DMS114 treated with DMSO at 0.1 percent for 48 hours (cell line): Measurements from ENCODE around the gene TENM4.

Experiments
- DNase-seq: peaks from one replicate; lab custom pipeline; 2025; ENCODE audit not compliant: unreplicated experiment; lab: John Stamatoyannopoulos, UW

The TENM4 gene

GRCh38 chr11:79348976-79349682, 91.7 kb downstream of the TENM4 start:
- no peak for DNase-seq

- DNase-seq = no peak
These were observed 94.8 kb downstream of the TENM4 start for GRCh38 chr11:79346021-79346420.

- no peak for DNase-seq
These were observed 96.0 kb downstream of the TENM4 start for GRCh38 chr11:79344753-79345294.

GRCh38 chr11:79342686-79343085, 98.1 kb downstream of the TENM4 start:
- DNase-seq = no peak

GRCh38 chr11:79342236-79342635, 98.6 kb downstream of the TENM4 start:
- DNase-seq = no peak

GRCh38 chr11:79340535-79340934, 100.3 kb downstream of the TENM4 start:
- DNase-seq = no peak

- DNase-seq = no peak
These were observed 103.9 kb downstream of the TENM4 start for GRCh38 chr11:79336797-79337517.

GRCh38 chr11:79335681-79336080, 105.1 kb downstream of the TENM4 start:
- no peak for DNase-seq

- DNase-seq = no peak
These were observed 107.5 kb downstream of the TENM4 start for GRCh38 chr11:79333355-79333754.

GRCh38 chr11:79332017-79332416, 108.8 kb downstream of the TENM4 start:
- no peak for DNase-seq

GRCh38 chr11:79331203-79331901, 109.5 kb downstream of the TENM4 start:
- no peak for DNase-seq

GRCh38 chr11:79330651-79331050, 110.2 kb downstream of the TENM4 start:
- DNase-seq = no peak

GRCh38 chr11:79329561-79329960, 111.3 kb downstream of the TENM4 start:
- DNase-seq = no peak

GRCh38 chr11:79328402-79328801, 112.4 kb downstream of the TENM4 start:
- no peak for DNase-seq

- DNase-seq = no peak
These were observed 115.0 kb downstream of the TENM4 start for GRCh38 chr11:79325851-79326250.

- no peak for DNase-seq
These were observed 119.6 kb downstream of the TENM4 start for GRCh38 chr11:79321263-79321662.

GRCh38 chr11:79314906-79315689, 125.7 kb downstream of the TENM4 start:
- no peak for DNase-seq

- no peak for DNase-seq
These were observed 127.3 kb downstream of the TENM4 start for GRCh38 chr11:79313530-79313913.

GRCh38 chr11:79312617-79313529, 128.0 kb downstream of the TENM4 start:
- no peak for DNase-seq

GRCh38 chr11:79311461-79311860, 129.4 kb downstream of the TENM4 start:
- no peak for DNase-seq
